HEK293 (cell line): Measurements from ENCODE around the gene MECR.

Experiments
- GLI4 ChIP-seq: fragments of 450-650 bp; formaldehyde crosslinking; IDR thresholded peaks from 2 replicates; pipeline ENCODE4 v1.5.1; 2016; ENCODE audit warnings: missing biosample characterization, missing genetic modification characterization
- KLF7 ChIP-seq: fragments of 450-650 bp; formaldehyde crosslinking; IDR thresholded peaks from 2 replicates; pipeline ENCODE4 v1.5.1; 2016; ENCODE audit warnings: missing biosample characterization, missing genetic modification characterization, borderline replicate concordance
- OSR2 ChIP-seq: fragments of 450-650 bp; formaldehyde crosslinking; IDR thresholded peaks from 2 replicates; pipeline ENCODE4 v1.5.1; 2016; ENCODE audit warnings: missing biosample characterization, missing genetic modification characterization
- SCRT2 ChIP-seq: fragments of 450-650 bp; formaldehyde crosslinking; IDR thresholded peaks from 2 replicates; pipeline ENCODE4 v1.5.1; 2016; ENCODE audit warnings: missing biosample characterization, missing genetic modification characterization
- SETDB1 ChIP-seq: IDR thresholded peaks from one replicate; pipeline ENCODE4 v1.6.1; 2017; ENCODE audit warnings: mild to moderate bottlenecking, low read length, moderate library complexity, mixed read lengths; ENCODE audit not compliant: insufficient read length
- ZBTB1 ChIP-seq: fragments of 450-650 bp; formaldehyde crosslinking; IDR thresholded peaks from 2 replicates; pipeline ENCODE4 v1.5.1; 2016; ENCODE audit warnings: missing biosample characterization, missing genetic modification characterization
- ZFP69B ChIP-seq: fragments of 450-650 bp; formaldehyde crosslinking; IDR thresholded peaks from 2 replicates; pipeline ENCODE4 v1.5.1; 2016; ENCODE audit warnings: missing biosample characterization, missing genetic modification characterization
- ZNF155 ChIP-seq: fragments of 450-650 bp; formaldehyde crosslinking; IDR thresholded peaks from 2 replicates; pipeline ENCODE4 v1.5.1; 2016; ENCODE audit warnings: missing biosample characterization, missing genetic modification characterization
- ZNF157 ChIP-seq: fragments of 450-650 bp; formaldehyde crosslinking; IDR thresholded peaks from 2 replicates; pipeline ENCODE4 v1.5.1; 2016; ENCODE audit warnings: missing biosample characterization, missing genetic modification characterization
- ZNF175 ChIP-seq: fragments of 450-650 bp; formaldehyde crosslinking; IDR thresholded peaks from 2 replicates; pipeline ENCODE4 v1.5.1; 2016; ENCODE audit warnings: missing biosample characterization, missing genetic modification characterization
- ZNF223 ChIP-seq: fragments of 450-650 bp; formaldehyde crosslinking; IDR thresholded peaks from 2 replicates; pipeline ENCODE4 v1.5.1; 2016; ENCODE audit warnings: missing biosample characterization, missing genetic modification characterization
- ZNF248 ChIP-seq: fragments of 450-650 bp; formaldehyde crosslinking; IDR thresholded peaks from 2 replicates; pipeline ENCODE4 v1.5.1; 2017; ENCODE audit warnings: missing biosample characterization, missing genetic modification characterization
- ZNF324 ChIP-seq: fragments of 450-650 bp; formaldehyde crosslinking; IDR thresholded peaks from 2 replicates; pipeline ENCODE4 v1.5.1; 2016; ENCODE audit warnings: missing biosample characterization, missing genetic modification characterization
- ZNF391 ChIP-seq: fragments of 450-650 bp; formaldehyde crosslinking; IDR thresholded peaks from 2 replicates; pipeline ENCODE4 v1.5.1; 2016; ENCODE audit warnings: low read depth, missing biosample characterization, missing genetic modification characterization, borderline replicate concordance
- ZNF433 ChIP-seq: fragments of 450-650 bp; formaldehyde crosslinking; IDR thresholded peaks from 2 replicates; pipeline ENCODE4 v1.5.1; 2016; ENCODE audit warnings: missing biosample characterization, missing genetic modification characterization, low read depth
- ZNF48 ChIP-seq: fragments of 450-650 bp; formaldehyde crosslinking; IDR thresholded peaks from 2 replicates; pipeline ENCODE4 v1.5.1; 2016; ENCODE audit warnings: missing biosample characterization, missing genetic modification characterization
- ZNF514 ChIP-seq: fragments of 450-650 bp; formaldehyde crosslinking; IDR thresholded peaks from 2 replicates; pipeline ENCODE4 v1.5.1; 2016; ENCODE audit warnings: missing biosample characterization, missing genetic modification characterization
- ZNF548 ChIP-seq: fragments of 450-650 bp; formaldehyde crosslinking; IDR thresholded peaks from 2 replicates; pipeline ENCODE4 v1.5.1; 2016; ENCODE audit warnings: missing biosample characterization, missing genetic modification characterization
- ZNF629 ChIP-seq: fragments of 450-650 bp; formaldehyde crosslinking; IDR thresholded peaks from 2 replicates; pipeline ENCODE4 v1.5.1; 2017; ENCODE audit warnings: missing biosample characterization, missing genetic modification characterization
- ZNF660 ChIP-seq: fragments of 450-650 bp; IDR thresholded peaks from 2 replicates; pipeline ENCODE4 v1.5.1; 2018; ENCODE audit warnings: missing biosample characterization, mild to moderate bottlenecking, missing genetic modification characterization
- ZNF701 ChIP-seq: fragments of 450-650 bp; formaldehyde crosslinking; IDR thresholded peaks from 2 replicates; pipeline ENCODE4 v1.5.1; 2016; ENCODE audit warnings: missing biosample characterization, missing genetic modification characterization
- ZSCAN16 ChIP-seq: fragments of 450-650 bp; formaldehyde crosslinking; IDR thresholded peaks from 2 replicates; pipeline ENCODE4 v1.5.1; 2016; ENCODE audit warnings: missing biosample characterization, missing genetic modification characterization
- TF ChIP-seq, protein P1 (sequence below): fragments of 450-650 bp; formaldehyde crosslinking; conservative IDR thresholded peaks from 2 replicates; pipeline ENCODE4 v1.5.1; 2016; ENCODE audit warnings: low read depth, missing biosample characterization, missing genetic modification characterization
- TF ChIP-seq, protein P2 (sequence below): fragments of 450-650 bp; formaldehyde crosslinking; IDR thresholded peaks from 2 replicates; pipeline ENCODE4 v1.5.1; 2016; ENCODE audit warnings: missing biosample characterization, missing genetic modification characterization
- TF ChIP-seq, protein P3 (sequence below): fragments of 450-650 bp; formaldehyde crosslinking; IDR thresholded peaks from 2 replicates; pipeline ENCODE4 v1.5.1; 2016; ENCODE audit warnings: missing biosample characterization, missing genetic modification characterization
- TF ChIP-seq, protein P4 (sequence below): fragments of 450-650 bp; formaldehyde crosslinking; IDR thresholded peaks from 2 replicates; pipeline ENCODE4 v1.5.1; 2016; ENCODE audit warnings: missing biosample characterization, missing genetic modification characterization
- TF ChIP-seq, protein P5 (sequence below): fragments of 450-650 bp; formaldehyde crosslinking; IDR thresholded peaks from 2 replicates; pipeline ENCODE4 v1.5.1; 2016; ENCODE audit warnings: missing biosample characterization, missing genetic modification characterization

MECR gene

DNA sequence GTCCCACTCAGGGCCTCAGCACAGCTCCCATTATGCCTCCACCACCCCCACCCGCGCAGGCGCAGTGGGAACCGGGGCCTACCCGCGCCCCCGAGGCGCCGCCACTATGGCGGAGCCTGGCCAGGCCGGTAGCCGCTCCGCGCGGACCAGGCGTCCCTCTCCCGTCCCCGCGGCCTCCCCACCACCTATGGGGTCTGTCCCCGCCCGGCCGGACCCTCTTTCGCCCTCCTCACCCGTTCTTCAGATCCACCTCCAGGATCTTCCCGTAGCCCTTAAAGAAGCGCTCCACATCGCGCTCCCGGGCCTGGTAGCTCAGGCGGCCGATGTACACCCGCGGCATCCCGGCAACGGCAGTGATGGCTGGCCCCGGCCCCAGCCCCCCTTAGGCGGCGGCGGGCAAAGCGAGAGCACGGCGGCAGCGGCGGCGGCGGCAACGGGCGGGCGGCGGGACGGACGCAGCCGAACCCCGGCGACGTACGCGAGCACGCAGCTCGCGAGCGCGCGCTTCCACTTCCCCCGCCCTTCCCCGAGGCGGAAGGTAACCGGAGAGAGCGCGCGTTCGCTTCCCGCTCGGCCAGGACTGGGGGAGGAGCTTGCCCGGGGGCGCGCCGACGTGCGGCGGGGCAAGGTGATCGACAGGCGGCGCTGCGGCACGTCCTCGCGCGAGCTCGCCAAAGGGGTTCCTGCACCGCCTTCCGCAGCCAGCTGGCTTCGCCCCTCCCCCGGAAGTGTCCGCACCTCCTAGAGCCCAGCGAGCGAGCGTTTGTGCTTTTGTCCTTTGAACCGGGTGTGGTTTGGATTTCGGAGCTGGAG is 49.1 kb downstream of the MECR start, which contains the start of gene SRSF4 (continued):
- TF ChIP-seq, protein P1, sequence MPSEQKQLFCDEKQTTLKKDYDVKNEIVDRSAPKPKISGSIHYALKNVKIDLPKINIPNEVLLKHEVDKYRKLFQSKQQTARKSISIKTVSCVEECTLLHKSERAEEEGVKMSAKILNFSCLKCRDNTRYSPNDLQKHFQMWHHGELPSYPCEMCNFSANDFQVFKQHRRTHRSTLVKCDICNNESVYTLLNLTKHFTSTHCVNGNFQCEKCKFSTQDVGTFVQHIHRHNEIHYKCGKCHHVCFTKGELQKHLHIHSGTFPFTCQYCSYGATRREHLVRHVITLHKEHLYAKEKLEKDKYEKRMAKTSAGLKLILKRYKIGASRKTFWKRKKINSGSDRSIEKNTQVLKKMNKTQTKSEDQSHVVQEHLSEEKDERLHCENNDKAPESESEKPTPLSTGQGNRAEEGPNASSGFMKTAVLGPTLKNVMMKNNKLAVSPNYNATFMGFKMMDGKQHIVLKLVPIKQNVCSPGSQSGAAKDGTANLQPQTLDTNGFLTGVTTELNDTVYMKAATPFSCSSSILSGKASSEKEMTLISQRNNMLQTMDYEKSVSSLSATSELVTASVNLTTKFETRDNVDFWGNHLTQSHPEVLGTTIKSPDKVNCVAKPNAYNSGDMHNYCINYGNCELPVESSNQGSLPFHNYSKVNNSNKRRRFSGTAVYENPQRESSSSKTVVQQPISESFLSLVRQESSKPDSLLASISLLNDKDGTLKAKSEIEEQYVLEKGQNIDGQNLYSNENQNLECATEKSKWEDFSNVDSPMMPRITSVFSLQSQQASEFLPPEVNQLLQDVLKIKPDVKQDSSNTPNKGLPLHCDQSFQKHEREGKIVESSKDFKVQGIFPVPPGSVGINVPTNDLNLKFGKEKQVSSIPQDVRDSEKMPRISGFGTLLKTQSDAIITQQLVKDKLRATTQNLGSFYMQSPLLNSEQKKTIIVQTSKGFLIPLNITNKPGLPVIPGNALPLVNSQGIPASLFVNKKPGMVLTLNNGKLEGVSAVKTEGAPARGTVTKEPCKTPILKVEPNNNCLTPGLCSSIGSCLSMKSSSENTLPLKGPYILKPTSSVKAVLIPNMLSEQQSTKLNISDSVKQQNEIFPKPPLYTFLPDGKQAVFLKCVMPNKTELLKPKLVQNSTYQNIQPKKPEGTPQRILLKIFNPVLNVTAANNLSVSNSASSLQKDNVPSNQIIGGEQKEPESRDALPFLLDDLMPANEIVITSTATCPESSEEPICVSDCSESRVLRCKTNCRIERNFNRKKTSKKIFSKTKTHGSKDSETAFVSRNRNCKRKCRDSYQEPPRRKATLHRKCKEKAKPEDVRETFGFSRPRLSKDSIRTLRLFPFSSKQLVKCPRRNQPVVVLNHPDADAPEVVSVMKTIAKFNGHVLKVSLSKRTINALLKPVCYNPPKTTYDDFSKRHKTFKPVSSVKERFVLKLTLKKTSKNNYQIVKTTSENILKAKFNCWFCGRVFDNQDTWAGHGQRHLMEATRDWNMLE (tag by site-specific recombination): no peak
- TF ChIP-seq, protein P2, sequence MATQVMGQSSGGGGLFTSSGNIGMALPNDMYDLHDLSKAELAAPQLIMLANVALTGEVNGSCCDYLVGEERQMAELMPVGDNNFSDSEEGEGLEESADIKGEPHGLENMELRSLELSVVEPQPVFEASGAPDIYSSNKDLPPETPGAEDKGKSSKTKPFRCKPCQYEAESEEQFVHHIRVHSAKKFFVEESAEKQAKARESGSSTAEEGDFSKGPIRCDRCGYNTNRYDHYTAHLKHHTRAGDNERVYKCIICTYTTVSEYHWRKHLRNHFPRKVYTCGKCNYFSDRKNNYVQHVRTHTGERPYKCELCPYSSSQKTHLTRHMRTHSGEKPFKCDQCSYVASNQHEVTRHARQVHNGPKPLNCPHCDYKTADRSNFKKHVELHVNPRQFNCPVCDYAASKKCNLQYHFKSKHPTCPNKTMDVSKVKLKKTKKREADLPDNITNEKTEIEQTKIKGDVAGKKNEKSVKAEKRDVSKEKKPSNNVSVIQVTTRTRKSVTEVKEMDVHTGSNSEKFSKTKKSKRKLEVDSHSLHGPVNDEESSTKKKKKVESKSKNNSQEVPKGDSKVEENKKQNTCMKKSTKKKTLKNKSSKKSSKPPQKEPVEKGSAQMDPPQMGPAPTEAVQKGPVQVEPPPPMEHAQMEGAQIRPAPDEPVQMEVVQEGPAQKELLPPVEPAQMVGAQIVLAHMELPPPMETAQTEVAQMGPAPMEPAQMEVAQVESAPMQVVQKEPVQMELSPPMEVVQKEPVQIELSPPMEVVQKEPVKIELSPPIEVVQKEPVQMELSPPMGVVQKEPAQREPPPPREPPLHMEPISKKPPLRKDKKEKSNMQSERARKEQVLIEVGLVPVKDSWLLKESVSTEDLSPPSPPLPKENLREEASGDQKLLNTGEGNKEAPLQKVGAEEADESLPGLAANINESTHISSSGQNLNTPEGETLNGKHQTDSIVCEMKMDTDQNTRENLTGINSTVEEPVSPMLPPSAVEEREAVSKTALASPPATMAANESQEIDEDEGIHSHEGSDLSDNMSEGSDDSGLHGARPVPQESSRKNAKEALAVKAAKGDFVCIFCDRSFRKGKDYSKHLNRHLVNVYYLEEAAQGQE (tag by site-specific recombination): 0 out of 2 replicates have a peak, but pooled peaks have one; percentile 17
- TF ChIP-seq ZNF157 (tag by site-specific recombination) (no peak), ZBTB1 (tag by site-specific recombination) (no peak), ZNF223 (tag by site-specific recombination) (peak; percentile 95), SETDB1 (no peak), ZSCAN16 (tag by site-specific recombination) (no peak), ZFP69B (no peak), ZNF248 (tag by site-specific recombination) (no peak), ZNF324 (peak; percentile 84), GLI4 (tag by site-specific recombination) (0 out of 2 replicates have a peak, but pooled peaks have one; percentile 25), ZNF155 (tag by site-specific recombination) (no peak), OSR2 (no peak), ZNF175 (no peak), ZNF701 (tag by site-specific recombination) (no peak), ZNF629 (tag by site-specific recombination) (peak; percentile 76), ZNF48 (tag by site-specific recombination) (no peak), ZNF391 (tag by site-specific recombination) (peak; percentile 94; the same call in 1 of the 2 replicates), KLF7 (tag by site-specific recombination) (peak; percentile 38; the same call in 1 of the 2 replicates), ZNF514 (tag by site-specific recombination) (no peak), ZNF433 (no peak), ZNF548 (tag by site-specific recombination) (no peak), ZNF660 (tag by site-specific recombination) (peak; percentile 79), SCRT2 (tag by site-specific recombination) (no peak)
- TF ChIP-seq, protein P3, sequence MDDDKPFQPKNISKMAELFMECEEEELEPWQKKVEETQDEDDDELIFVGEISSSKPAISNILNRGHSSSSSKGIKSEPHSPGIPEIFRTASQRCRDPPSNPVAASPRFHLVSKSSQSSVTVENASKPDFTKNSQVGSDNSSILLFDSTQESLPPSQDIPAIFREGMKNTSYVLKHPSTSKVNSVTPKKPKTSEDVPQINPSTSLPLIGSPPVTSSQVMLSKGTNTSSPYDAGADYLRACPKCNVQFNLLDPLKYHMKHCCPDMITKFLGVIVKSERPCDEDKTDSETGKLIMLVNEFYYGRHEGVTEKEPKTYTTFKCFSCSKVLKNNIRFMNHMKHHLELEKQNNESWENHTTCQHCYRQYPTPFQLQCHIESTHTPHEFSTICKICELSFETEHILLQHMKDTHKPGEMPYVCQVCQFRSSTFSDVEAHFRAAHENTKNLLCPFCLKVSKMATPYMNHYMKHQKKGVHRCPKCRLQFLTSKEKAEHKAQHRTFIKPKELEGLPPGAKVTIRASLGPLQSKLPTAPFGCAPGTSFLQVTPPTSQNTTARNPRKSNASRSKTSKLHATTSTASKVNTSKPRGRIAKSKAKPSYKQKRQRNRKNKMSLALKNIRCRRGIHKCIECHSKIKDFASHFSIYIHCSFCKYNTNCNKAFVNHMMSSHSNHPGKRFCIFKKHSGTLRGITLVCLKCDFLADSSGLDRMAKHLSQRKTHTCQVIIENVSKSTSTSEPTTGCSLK (tag by site-specific recombination): no peak
- TF ChIP-seq, protein P4, sequence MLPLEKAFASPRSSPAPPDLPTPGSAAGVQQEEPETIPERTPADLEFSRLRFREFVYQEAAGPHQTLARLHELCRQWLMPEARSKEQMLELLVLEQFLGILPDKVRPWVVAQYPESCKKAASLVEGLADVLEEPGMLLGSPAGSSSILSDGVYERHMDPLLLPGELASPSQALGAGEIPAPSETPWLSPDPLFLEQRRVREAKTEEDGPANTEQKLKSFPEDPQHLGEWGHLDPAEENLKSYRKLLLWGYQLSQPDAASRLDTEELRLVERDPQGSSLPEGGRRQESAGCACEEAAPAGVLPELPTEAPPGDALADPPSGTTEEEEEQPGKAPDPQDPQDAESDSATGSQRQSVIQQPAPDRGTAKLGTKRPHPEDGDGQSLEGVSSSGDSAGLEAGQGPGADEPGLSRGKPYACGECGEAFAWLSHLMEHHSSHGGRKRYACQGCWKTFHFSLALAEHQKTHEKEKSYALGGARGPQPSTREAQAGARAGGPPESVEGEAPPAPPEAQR (tag by site-specific recombination): no peak
- TF ChIP-seq, protein P5, sequence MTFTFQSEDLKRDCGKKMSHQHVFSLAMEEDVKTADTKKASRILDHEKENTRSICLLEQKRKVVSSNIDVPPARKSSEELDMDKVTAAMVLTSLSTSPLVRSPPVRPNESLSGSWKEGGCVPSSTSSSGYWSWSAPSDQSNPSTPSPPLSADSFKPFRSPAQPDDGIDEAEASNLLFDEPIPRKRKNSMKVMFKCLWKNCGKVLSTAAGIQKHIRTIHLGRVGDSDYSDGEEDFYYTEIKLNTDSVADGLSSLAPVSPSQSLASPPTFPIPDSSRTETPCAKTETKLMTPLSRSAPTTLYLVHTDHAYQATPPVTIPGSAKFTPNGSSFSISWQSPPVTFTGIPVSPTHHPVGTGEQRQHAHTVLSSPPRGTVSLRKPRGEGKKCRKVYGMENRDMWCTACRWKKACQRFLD (tag by site-specific recombination): no peak
